SK-N-SH (cell line): ENCODE data around the gene SYNE1. TPM values are rescaled to one million over a fixed set of nuclear protein-coding genes. Genes with fewer than 3 reads are reported as not detected.

Source experiments
- CTCF ChIA-PET: fragments of 300-600, 350-600 bp; formaldehyde crosslinking; extraction: SDS; loops from one replicate; lab custom pipeline; 2021; lab: Yijun Ruan, JAX
- POLR2A ChIA-PET: fragments of 350-600 bp; sonication (Branson Sonifier 250); formaldehyde crosslinking; extraction: SDS; loops from one replicate; lab custom pipeline; 2020; ENCODE audit warnings: antibody characterized with exemption, inconsistent platforms; lab: Yijun Ruan, JAX
- DNase-seq: peaks from one replicate; pipeline ENCODE4 v3.0.0; 2012
- H2AFZ ChIP-seq: fragments of 200-600 bp; sonication (generic); 2 replicates; pipeline ENCODE4 v1.8.1; 2016; ENCODE audit warnings: antibody characterized with exemption, mild to moderate bottlenecking, low read depth
- H3F3A ChIP-seq: fragments of 200-600 bp; sonication (generic); replicated peaks from 2 replicates; pipeline ENCODE3; 2016; ENCODE audit warnings: antibody characterized with exemption, mild to moderate bottlenecking; ENCODE audit not compliant: insufficient read depth
- H3K27ac ChIP-seq, 2 experiments: fragments of 200-500 bp in 1 of 2; fragments of 200-600 bp in 1 of 2; sonication (Bioruptor generic) in 1 of 2; sonication (generic), shearing (Covaris generic) in 1 of 2; 2 replicates each; pipeline versions ENCODE4 v1.5.1 to v1.6.1; 2014 to 2016; ENCODE audit warnings: low read depth in 2 of 2, inconsistent platforms in 1 of 2, low read length in 1 of 2, mild to moderate bottlenecking in 1 of 2, mixed read lengths in 1 of 2
- H3K27me3 ChIP-seq: fragments of 200-600 bp; sonication (generic), shearing (Covaris generic); 2 replicates; pipeline ENCODE4 v1.6.1; 2016; ENCODE audit warnings: mixed run types; ENCODE audit not compliant: insufficient read depth
- H3K36me3 ChIP-seq, 2 experiments: fragments of 200-500 bp in 1 of 2; fragments of 200-600 bp in 1 of 2; sonication (Bioruptor generic) in 1 of 2; sonication (generic) in 1 of 2; replicated peaks in 1 of 2; 2 replicates each; pipeline versions ENCODE3 to v1.5.1; 2014 to 2016; ENCODE audit warnings: low read length in 1 of 2, mild to moderate bottlenecking in 1 of 2; ENCODE audit not compliant: insufficient read depth in 2 of 2, control insufficient read depth in 1 of 2
- H3K4me1 ChIP-seq, 2 experiments: fragments of 200-500 bp in 1 of 2; fragments of 200-600 bp in 1 of 2; sonication (Bioruptor generic) in 1 of 2; sonication (generic), shearing (Covaris generic) in 1 of 2; 2 replicates each; pipeline versions ENCODE4 v1.5.1 to v1.6.1; 2014 to 2016; ENCODE audit warnings: low read depth in 1 of 2, low read length in 1 of 2, mixed run types in 1 of 2; ENCODE audit not compliant: insufficient read depth in 2 of 2, control insufficient read depth in 1 of 2
- H3K4me2 ChIP-seq: fragments of 200-600 bp; sonication (generic), shearing (Covaris generic); 2 replicates; pipeline ENCODE4 v1.6.1; 2017; ENCODE audit warnings: mixed run types
- H3K4me3 ChIP-seq, 2 experiments: fragments of 200-500 bp in 1 of 2; fragments of 200-600 bp in 1 of 2; sonication (Bioruptor generic) in 1 of 2; sonication (generic), shearing (Covaris generic) in 1 of 2; 2 replicates each; pipeline versions ENCODE4 v1.5.1 to v1.8.1; 2014 to 2016; ENCODE audit warnings: low read depth in 2 of 2, inconsistent platforms in 1 of 2, low read length in 1 of 2, mild to moderate bottlenecking in 1 of 2, mixed read lengths in 1 of 2, moderate library complexity in 1 of 2
- H3K79me2 ChIP-seq: fragments of 200-600 bp; sonication (generic); 2 replicates; pipeline ENCODE4 v1.8.1; 2017; ENCODE audit warnings: mild to moderate bottlenecking; ENCODE audit not compliant: insufficient read depth
- H3K9ac ChIP-seq: fragments of 200-600 bp; sonication (generic); 2 replicates; pipeline ENCODE4 v1.6.1; 2017; ENCODE audit warnings: mixed run types
- H3K9me2 ChIP-seq: fragments of 200-600 bp; sonication (generic); 2 replicates; pipeline ENCODE4 v1.6.1; 2017; ENCODE audit warnings: mixed run types
- H3K9me3 ChIP-seq: fragments of 200-600 bp; sonication (generic); 2 replicates; pipeline ENCODE4 v1.6.1; 2017; ENCODE audit warnings: mixed run types, mild to moderate bottlenecking, moderate library complexity
- H4K20me1 ChIP-seq: fragments of 200-600 bp; sonication (generic); 2 replicates; pipeline ENCODE4 v1.6.1; 2017; ENCODE audit warnings: mild to moderate bottlenecking, mixed run types; ENCODE audit not compliant: insufficient read depth
- CHD2 ChIP-seq: fragments of 150-350 bp; IDR thresholded peaks from 2 replicates; pipeline ENCODE4 v1.6.1; 2018; ENCODE audit warnings: low read length; ENCODE audit not compliant: partially characterized antibody
- ELF1 ChIP-seq: IDR thresholded peaks from 2 replicates; pipeline ENCODE4 v1.4.0; 2012
- GABPA ChIP-seq: IDR thresholded peaks from 2 replicates; pipeline ENCODE4 v1.4.0; 2012; ENCODE audit warnings: low read depth, mild to moderate bottlenecking
- JUND ChIP-seq: IDR thresholded peaks from 2 replicates; pipeline ENCODE4 v1.4.0; 2012
- MAX ChIP-seq: IDR thresholded peaks from 2 replicates; pipeline ENCODE4 v1.4.0; 2012; ENCODE audit warnings: low read depth
- MXI1 ChIP-seq: IDR thresholded peaks from 2 replicates; pipeline ENCODE4 v1.6.1; 2012; ENCODE audit warnings: mild to moderate bottlenecking, low read depth, low read length, improper control_type of control experiment
- NFIC ChIP-seq: IDR thresholded peaks from 2 replicates; pipeline ENCODE4 v1.4.0; 2012; ENCODE audit warnings: borderline replicate concordance
- PBX3 ChIP-seq: IDR thresholded peaks from 2 replicates; pipeline ENCODE4; 2012
- RAD21 ChIP-seq: IDR thresholded peaks from 2 replicates; pipeline ENCODE4 v1.6.1; 2012; ENCODE audit warnings: mild to moderate bottlenecking, low read length
- RCOR1 ChIP-seq: fragments of 150-350 bp; IDR thresholded peaks from 2 replicates; pipeline ENCODE4 v1.6.1; 2017; ENCODE audit warnings: antibody characterized with exemption, low read length
- SIN3A ChIP-seq: IDR thresholded peaks from 2 replicates; pipeline ENCODE4 v1.6.1; 2012; ENCODE audit warnings: low read depth, mild to moderate bottlenecking, low read length, moderate library complexity, borderline replicate concordance
- TAF1 ChIP-seq: IDR thresholded peaks from 2 replicates; pipeline ENCODE4 v1.6.1; 2012; ENCODE audit warnings: low read depth, mild to moderate bottlenecking, low read length, moderate library complexity, borderline replicate concordance
- TCF12 ChIP-seq: IDR thresholded peaks from 2 replicates; pipeline ENCODE4 v1.4.0; 2012
- YY1 ChIP-seq: IDR thresholded peaks from 2 replicates; pipeline ENCODE4 v1.4.0; 2012; ENCODE audit warnings: low read depth, mild to moderate bottlenecking
- WGBS: methylation state at CpG from one replicate; pipeline ENCODE4 v1.1.6; 2017; ENCODE audit warnings: low lambda C conversion rate; 5-methylcytosine and 5-hydroxymethylcytosine counted together
- polyA plus RNA-seq, 3 experiments: library from polyadenylated mRNA; depleted of rRNA; stranded (reverse); fragments of >200 nt; gene quantifications; 2 replicates each; pipeline ENCODE4 v1.2.3, GENCODE V29; 2012

SYNE1 gene
- polyA plus RNA-seq, 1 of the 3 experiments (the other 2 are of a cell fraction), result 31.1 TPM

- no peak overlapping the region for H3K4me3 ChIP-seq
- ChIA-PET CTCF (no interaction called here), POLR2A (no interaction called here)
- WGBS, result 90% methylated on average over 3 of the region's 3 CpGs
- DNase-seq, result no peak
- peaks cover 20% of the 10 kb centered on the region for H3F3A ChIP-seq
- H3K9ac ChIP-seq, result no peak overlapping the region
- H3K4me1 ChIP-seq, result peaks cover 0 to 7% of the 10 kb centered on the region in 2 experiments; a peak in 2 of 4 replicates
- no peak overlapping the region for H3K4me2 ChIP-seq
- peaks cover 11 to 36% of the 10 kb centered on the region in 2 experiments for H3K36me3 ChIP-seq
- TF ChIP-seq YY1 (no peak), MXI1 (no peak), RCOR1 (no peak), CHD2 (no peak), TCF12 (no peak), RAD21 (no peak)
- H3K9me3 ChIP-seq, result no peaks in the 10 kb centered on the region
- no peaks in the 10 kb centered on the region for H3K79me2 ChIP-seq
- H2AFZ ChIP-seq, result no peak overlapping the region
- H3K27ac ChIP-seq, result no peak overlapping the region
- H4K20me1 ChIP-seq, result no peaks in the 10 kb centered on the region
- no peaks in the 10 kb centered on the region for H3K9me2 ChIP-seq
- no peaks in the 10 kb centered on the region for H3K27me3 ChIP-seq
Observed at GRCh38 chr6:152186840-152187239, 450.3 kb downstream of the SYNE1 start.

- no peak for DNase-seq
- no peak for TF ChIP-seq JUND
- TF ChIP-seq ELF1, result no peak
- TF ChIP-seq TAF1, result no peak
- TF ChIP-seq RCOR1, result no peak
- TF ChIP-seq RAD21, result no peak
- TF ChIP-seq MAX, result no peak
- no peak for TF ChIP-seq PBX3
- no peak for TF ChIP-seq NFIC
- TF ChIP-seq YY1, result no peak
- TF ChIP-seq TCF12, result no peak
- TF ChIP-seq GABPA, result no peak
- no peak for TF ChIP-seq SIN3A
- TF ChIP-seq, all 33 proteins: peak for 0
- CTCF ChIA-PET, result no interaction called here
Observed at GRCh38 chr6:152184917-152185574, 452.1 kb downstream of the SYNE1 start.

More at GRCh38 chr6:152184917-152185574, 452.1 kb downstream of the SYNE1 start:
- Histone ChIP-seq H3K4me2 (no peak overlapping the region), H3K9me2 (no peaks in the 10 kb centered on the region), H3F3A (peaks cover 5% of the 10 kb centered on the region), H3K4me1 (peaks cover 0 to 7% of the 10 kb centered on the region in 2 experiments; a peak in 2 of 4 replicates), H4K20me1 (no peaks in the 10 kb centered on the region), H3K4me3 (no peak overlapping the region), H2AFZ (no peak overlapping the region), H3K79me2 (no peaks in the 10 kb centered on the region), H3K36me3 (peaks cover 15 to 35% of the 10 kb centered on the region in 2 experiments), H3K9me3 (no peaks in the 10 kb centered on the region), H3K27me3 (no peaks in the 10 kb centered on the region), H3K27ac (no peak overlapping the region), H3K9ac (no peak overlapping the region)
- POLR2A ChIA-PET, result no interaction called here
- WGBS, result 91% methylated on average over 6 of the region's 6 CpGs
